K562 treated with DMSO at 1 percent for 48 hours (cell line): ENCODE results near the gene OR6Q1. TPM values are rescaled to one million over a fixed set of nuclear protein-coding genes. Genes with fewer than 3 reads are reported as not detected.

Source experiments
- total RNA-seq: library from RNA; unstranded; fragments of 300-600 nt; gene quantifications from 2 replicates; pipeline ENCODE4 v1.2.3, GENCODE V29; 2022; ENCODE audit warnings: low replicate concordance; ENCODE audit errors: extremely low read depth

OR6Q1 gene
- not detected in 2 replicates for total RNA-seq

GRCh38 chr11:58030653-58031052 lies at the start of gene OR6Q1:
Gene OR6Q1, plus strand, starts transcription at chr11:58030953. Its CDS starts 0 bp downstream, at chr11:58030953.

GRCh38 chr11:58023435-58023931 lies 7.3 kb upstream of the OR6Q1 start, which contains the start of gene OR9Q1:
Gene OR9Q1, plus strand, starts transcription at chr11:58023881. Its CDS starts 155,564 bp downstream, at chr11:58179445.

Other genes with a start within 250 kb of the OR6Q1 start
- gene OR9Q1, start 7.1 kb upstream of the OR6Q1 start, total RNA-seq, result not detected in 2 replicates
- not detected in 2 replicates for gene OR9I1, start 94.6 kb downstream of the OR6Q1 start, total RNA-seq
- gene OR9Q2, start 158.1 kb downstream of the OR6Q1 start, total RNA-seq, result not detected in 2 replicates
- not detected in 2 replicates for gene OR1S2, start 173.2 kb downstream of the OR6Q1 start, total RNA-seq
- gene OR1S1, start 181.8 kb downstream of the OR6Q1 start, total RNA-seq, result not detected in 2 replicates
- not detected in 2 replicates for gene OR10Q1, start 198.0 kb downstream of the OR6Q1 start, total RNA-seq
- not detected in 2 replicates for gene OR10W1, start 237.3 kb downstream of the OR6Q1 start, total RNA-seq